ENCODE results near the gene LOXHD1. TPM values are rescaled to one million over a fixed set of nuclear protein-coding genes. Genes with fewer than 3 reads are reported as not detected.

Gene LOXHD1
- total RNA-seq, 1 experiment from 2014 or later = 0.35 TPM

DNA sequence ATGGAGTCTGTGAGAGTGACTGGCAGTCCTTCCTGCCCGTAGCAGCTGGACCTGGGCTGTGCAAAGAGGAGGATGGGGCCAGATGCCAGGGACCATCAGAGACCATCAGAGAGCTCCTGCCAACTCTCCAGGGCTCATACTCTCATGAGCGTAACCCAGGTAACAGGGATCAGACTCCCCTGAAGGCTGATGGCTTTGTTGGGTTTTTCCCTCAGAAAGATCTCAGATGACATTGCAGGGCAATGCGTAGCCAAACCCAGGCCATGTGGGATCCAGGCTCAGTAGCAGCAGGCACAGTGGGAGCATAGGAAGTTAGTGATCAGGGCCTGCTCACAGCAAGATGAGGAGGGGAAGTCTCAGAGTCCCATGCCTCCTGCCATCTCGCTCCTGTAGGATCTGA is 218.0 kb downstream of the LOXHD1 start:
- TF ChIP-seq PRDM15 (CRISPR knock-in tag; IDR thresholded peaks at IDR 0.05) (no peak), ZNF396 (CRISPR knock-in tag; IDR thresholded peaks at IDR 0.05; ENCODE audit: borderline replicate concordance) (no peak), OVOL2 (CRISPR knock-in tag; IDR thresholded peaks at IDR 0.05; ENCODE audit: borderline replicate concordance) (no peak), FOXJ3 (CRISPR knock-in tag; IDR thresholded peaks at IDR 0.05; ENCODE audit: borderline replicate concordance) (no peak), CREB1 (CRISPR knock-in tag; IDR thresholded peaks at IDR 0.05) (no peak)
- TF ChIP-seq, protein P1, sequence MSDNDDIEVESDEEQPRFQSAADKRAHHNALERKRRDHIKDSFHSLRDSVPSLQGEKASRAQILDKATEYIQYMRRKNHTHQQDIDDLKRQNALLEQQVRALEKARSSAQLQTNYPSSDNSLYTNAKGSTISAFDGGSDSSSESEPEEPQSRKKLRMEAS (CRISPR knock-in tag; IDR thresholded peaks at IDR 0.05) = no peak
- TF ChIP-seq, protein P2, sequence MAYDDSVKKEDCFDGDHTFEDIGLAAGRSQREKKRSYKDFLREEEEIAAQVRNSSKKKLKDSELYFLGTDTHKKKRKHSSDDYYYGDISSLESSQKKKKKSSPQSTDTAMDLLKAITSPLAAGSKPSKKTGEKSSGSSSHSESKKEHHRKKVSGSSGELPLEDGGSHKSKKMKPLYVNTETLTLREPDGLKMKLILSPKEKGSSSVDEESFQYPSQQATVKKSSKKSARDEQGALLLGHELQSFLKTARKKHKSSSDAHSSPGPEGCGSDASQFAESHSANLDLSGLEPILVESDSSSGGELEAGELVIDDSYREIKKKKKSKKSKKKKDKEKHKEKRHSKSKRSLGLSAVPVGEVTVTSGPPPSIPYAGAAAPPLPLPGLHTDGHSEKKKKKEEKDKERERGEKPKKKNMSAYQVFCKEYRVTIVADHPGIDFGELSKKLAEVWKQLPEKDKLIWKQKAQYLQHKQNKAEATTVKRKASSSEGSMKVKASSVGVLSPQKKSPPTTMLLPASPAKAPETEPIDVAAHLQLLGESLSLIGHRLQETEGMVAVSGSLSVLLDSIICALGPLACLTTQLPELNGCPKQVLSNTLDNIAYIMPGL (CRISPR knock-in tag; IDR thresholded peaks at IDR 0.05) = no peak
- TF ChIP-seq, protein P3, sequence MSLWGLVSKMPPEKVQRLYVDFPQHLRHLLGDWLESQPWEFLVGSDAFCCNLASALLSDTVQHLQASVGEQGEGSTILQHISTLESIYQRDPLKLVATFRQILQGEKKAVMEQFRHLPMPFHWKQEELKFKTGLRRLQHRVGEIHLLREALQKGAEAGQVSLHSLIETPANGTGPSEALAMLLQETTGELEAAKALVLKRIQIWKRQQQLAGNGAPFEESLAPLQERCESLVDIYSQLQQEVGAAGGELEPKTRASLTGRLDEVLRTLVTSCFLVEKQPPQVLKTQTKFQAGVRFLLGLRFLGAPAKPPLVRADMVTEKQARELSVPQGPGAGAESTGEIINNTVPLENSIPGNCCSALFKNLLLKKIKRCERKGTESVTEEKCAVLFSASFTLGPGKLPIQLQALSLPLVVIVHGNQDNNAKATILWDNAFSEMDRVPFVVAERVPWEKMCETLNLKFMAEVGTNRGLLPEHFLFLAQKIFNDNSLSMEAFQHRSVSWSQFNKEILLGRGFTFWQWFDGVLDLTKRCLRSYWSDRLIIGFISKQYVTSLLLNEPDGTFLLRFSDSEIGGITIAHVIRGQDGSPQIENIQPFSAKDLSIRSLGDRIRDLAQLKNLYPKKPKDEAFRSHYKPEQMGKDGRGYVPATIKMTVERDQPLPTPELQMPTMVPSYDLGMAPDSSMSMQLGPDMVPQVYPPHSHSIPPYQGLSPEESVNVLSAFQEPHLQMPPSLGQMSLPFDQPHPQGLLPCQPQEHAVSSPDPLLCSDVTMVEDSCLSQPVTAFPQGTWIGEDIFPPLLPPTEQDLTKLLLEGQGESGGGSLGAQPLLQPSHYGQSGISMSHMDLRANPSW (CRISPR knock-in tag; conservative IDR thresholded peaks at IDR 0.05; ENCODE audit: low read depth) = no peak
- DNase-seq (ENCODE audit: low spot score) = no peak
- Mint-ChIP-seq H3K9me3 (no peaks in the 10 kb centered on the region), H3K4me3 (no peak overlapping the region), H3K27ac (no peak overlapping the region), H3K27me3 (ENCODE audit: low read depth) (no peaks in the 10 kb centered on the region), H3K4me1 (peaks cover 4% of the 10 kb centered on the region), H3K36me3 (no peaks in the 10 kb centered on the region)
- no peak for ATAC-seq
- POLR2A ChIA-PET = no interaction called here
- CTCF ChIA-PET = interaction anchor here (0.6 to 1.5 kb wide), 3 partner anchors 20 to 265 kb away, joined by 3 to 6 read pairs (median 3); a partner anchor contains a TSS

GRCh38 chr18:46437061-46437460 is 220.0 kb downstream of the LOXHD1 start:
- ChIA-PET POLR2A (no interaction called here), CTCF (no interaction called here)
- no peaks in the 10 kb centered on the region for H3K27me3 Mint-ChIP-seq (ENCODE audit: low read depth)
- H3K27ac Mint-ChIP-seq = no peak overlapping the region
- H3K36me3 Mint-ChIP-seq = no peaks in the 10 kb centered on the region
- ATAC-seq (no peak), DNase-seq (ENCODE audit: low spot score) (no peak)
- no peak overlapping the region for H3K4me3 Mint-ChIP-seq
- no peaks in the 10 kb centered on the region for H3K9me3 Mint-ChIP-seq
- peaks cover 10% of the 10 kb centered on the region for H3K4me1 Mint-ChIP-seq
- TF ChIP-seq MYBL2 (CRISPR knock-in tag; IDR thresholded peaks at IDR 0.05) (no peak), ETV6 (CRISPR knock-in tag; IDR thresholded peaks at IDR 0.05) (no peak), CBFB (CRISPR knock-in tag; IDR thresholded peaks at IDR 0.05; ENCODE audit: low read depth) (no peak), ATF1 (CRISPR knock-in tag; IDR thresholded peaks at IDR 0.05) (no peak), FOXK1 (CRISPR knock-in tag; IDR thresholded peaks at IDR 0.05) (no peak), RORB (CRISPR knock-in tag; IDR thresholded peaks at IDR 0.05) (no peak), PRDM15 (CRISPR knock-in tag; IDR thresholded peaks at IDR 0.05) (no peak), IRF1 (CRISPR knock-in tag; IDR thresholded peaks at IDR 0.05) (no peak)
- TF ChIP-seq, protein P4, sequence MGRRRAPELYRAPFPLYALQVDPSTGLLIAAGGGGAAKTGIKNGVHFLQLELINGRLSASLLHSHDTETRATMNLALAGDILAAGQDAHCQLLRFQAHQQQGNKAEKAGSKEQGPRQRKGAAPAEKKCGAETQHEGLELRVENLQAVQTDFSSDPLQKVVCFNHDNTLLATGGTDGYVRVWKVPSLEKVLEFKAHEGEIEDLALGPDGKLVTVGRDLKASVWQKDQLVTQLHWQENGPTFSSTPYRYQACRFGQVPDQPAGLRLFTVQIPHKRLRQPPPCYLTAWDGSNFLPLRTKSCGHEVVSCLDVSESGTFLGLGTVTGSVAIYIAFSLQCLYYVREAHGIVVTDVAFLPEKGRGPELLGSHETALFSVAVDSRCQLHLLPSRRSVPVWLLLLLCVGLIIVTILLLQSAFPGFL (CRISPR knock-in tag; IDR thresholded peaks at IDR 0.05; ENCODE audit: borderline replicate concordance) = no peak
